Amniotic stem cell (primary cell): ENCODE data around the gene CRTC3.

Source experiments
- DNase-seq: peaks from one replicate; lab custom pipeline; 2025; lab: John Stamatoyannopoulos, UW

CRTC3 gene

GRCh38 chr15:90593499-90594158 is 63.9 kb downstream of the CRTC3 start:
- no peak for DNase-seq

GRCh38 chr15:90594301-90594738 is 64.6 kb downstream of the CRTC3 start:
- DNase-seq = no peak

- DNase-seq = no peak
Measured at GRCh38 chr15:90595763-90596155, 66.0 kb downstream of the CRTC3 start.

- DNase-seq = no peak
Measured at GRCh38 chr15:90596943-90597342, 67.2 kb downstream of the CRTC3 start.

- DNase-seq = no peak
Measured at GRCh38 chr15:90597577-90597976, 67.9 kb downstream of the CRTC3 start.

- DNase-seq = no peak
Measured at GRCh38 chr15:90598031-90598577, 68.4 kb downstream of the CRTC3 start.

GRCh38 chr15:90598679-90599078 is 69.0 kb downstream of the CRTC3 start:
- DNase-seq = no peak

GRCh38 chr15:90599116-90599515 is 69.4 kb downstream of the CRTC3 start:
- no peak for DNase-seq

- no peak for DNase-seq
Measured at GRCh38 chr15:90599644-90600043, 69.9 kb downstream of the CRTC3 start.

- DNase-seq = no peak
Measured at GRCh38 chr15:90600954-90601353, 71.2 kb downstream of the CRTC3 start.

- no peak for DNase-seq
Measured at GRCh38 chr15:90603893-90604292, 74.2 kb downstream of the CRTC3 start.

GRCh38 chr15:90606641-90607040 is 76.9 kb downstream of the CRTC3 start:
- DNase-seq = no peak

GRCh38 chr15:90607361-90607760 is 77.6 kb downstream of the CRTC3 start:
- no peak for DNase-seq

GRCh38 chr15:90609242-90610180 is 79.8 kb downstream of the CRTC3 start:
- no peak for DNase-seq

- no peak for DNase-seq
Measured at GRCh38 chr15:90610190-90610589, 80.5 kb downstream of the CRTC3 start.

- DNase-seq = no peak
Measured at GRCh38 chr15:90611157-90611556, 81.4 kb downstream of the CRTC3 start.

GRCh38 chr15:90617171-90617570 is 87.4 kb downstream of the CRTC3 start:
- DNase-seq = no peak

- no peak for DNase-seq
Measured at GRCh38 chr15:90617668-90618097, 88.0 kb downstream of the CRTC3 start.

GRCh38 chr15:90618330-90619125 is 88.8 kb downstream of the CRTC3 start:
- no peak for DNase-seq

- no peak for DNase-seq
Measured at GRCh38 chr15:90619468-90619867, 89.7 kb downstream of the CRTC3 start.

GRCh38 chr15:90619939-90620338 is 90.2 kb downstream of the CRTC3 start:
- DNase-seq = no peak
